Activated CD4-positive, alpha-beta T cell treated with anti-CD3 and anti-CD28 coated beads for 48 hours (primary cell): ENCODE measurements around the gene RPS6KL1.
A peak's percentile ranks its signal among the peaks of the same experiment; 100 is the strongest.
"Not testable (repeated sequence)": the region's sequence is repeated elsewhere in the genome, so short reads cannot be mapped to it uniquely, and the experiment has no call there.

Experiments
- DNase-seq: peaks from one replicate; pipeline ENCODE4 v3.0.0-alpha.2; 2020

Gene RPS6KL1

GRCh38 chr14:74934476-74935359 lies 11.7 kb upstream of the RPS6KL1 start:
- no peak for DNase-seq

DNA sequence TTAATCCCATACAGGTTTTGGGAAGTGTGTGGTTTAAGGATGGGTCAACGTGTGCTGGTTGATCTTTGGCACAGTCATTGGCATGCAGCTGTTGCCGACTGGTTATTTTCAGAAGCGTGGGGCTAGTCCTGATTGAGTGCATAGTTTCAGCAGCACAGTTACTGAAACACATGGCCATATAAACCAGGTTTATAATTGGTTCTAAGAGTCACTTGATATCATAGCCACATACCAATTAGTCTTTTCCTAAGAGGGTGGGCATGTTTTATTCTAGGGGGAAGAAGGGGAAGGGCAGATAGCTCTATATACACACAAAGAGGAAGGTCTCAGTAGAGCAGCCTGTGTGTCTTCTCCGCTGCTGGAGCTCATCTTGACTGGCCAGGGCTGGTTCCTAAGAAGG lies 11.0 kb upstream of the RPS6KL1 start:
- no peak for DNase-seq

GRCh38 chr14:74932936-74933335 lies 9.9 kb upstream of the RPS6KL1 start:
- not testable (repeated sequence) for DNase-seq

DNA sequence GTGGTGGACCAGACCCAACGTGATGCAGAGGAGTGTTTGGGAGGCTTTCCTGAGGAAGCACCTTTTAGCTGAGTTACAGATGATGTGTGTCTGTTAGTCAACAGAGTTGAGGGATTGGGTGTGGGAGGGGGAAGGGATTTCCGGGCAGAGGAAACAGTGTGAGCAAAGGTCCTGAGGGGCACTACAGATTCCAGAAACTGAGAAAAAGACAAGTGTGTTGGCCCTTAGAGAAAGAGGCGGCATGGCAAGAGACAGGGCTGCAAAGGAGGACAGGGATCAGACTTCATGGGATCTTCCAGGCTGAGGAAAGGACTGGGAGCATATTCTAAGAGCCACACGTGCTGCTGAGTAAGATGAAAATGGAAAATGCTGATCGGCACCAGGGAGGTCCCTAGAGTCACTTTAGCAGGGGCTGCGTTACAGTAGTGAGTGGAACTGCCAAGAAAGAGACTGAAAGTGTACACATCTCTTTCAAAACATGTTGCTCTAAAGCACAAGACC lies 9.4 kb upstream of the RPS6KL1 start:
- DNase-seq = no peak

- DNase-seq = not testable (repeated sequence)
Measured at GRCh38 chr14:74931744-74932143, 8.7 kb upstream of the RPS6KL1 start.

DNA sequence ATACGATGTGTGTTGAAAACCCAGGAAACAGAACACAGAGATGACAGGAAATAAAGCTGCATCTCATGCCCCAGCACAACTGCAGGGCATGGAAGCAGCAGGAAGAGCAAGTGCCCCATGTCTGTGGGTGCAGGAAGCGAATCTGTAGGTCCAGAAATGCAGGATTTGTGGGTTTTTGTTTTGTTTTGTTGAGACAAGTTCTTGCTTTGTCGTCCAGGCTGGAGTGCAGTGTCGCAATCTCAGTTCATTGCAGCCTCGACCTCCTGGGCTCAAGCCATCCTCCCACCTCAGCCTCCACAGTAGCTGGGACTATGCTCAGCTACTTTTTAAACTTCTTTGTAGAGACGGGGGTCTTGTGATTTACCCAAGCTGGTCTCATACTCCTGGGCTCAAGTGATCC lies 6.2 kb upstream of the RPS6KL1 start:
- DNase-seq = no peak

- DNase-seq = no peak
Measured at GRCh38 chr14:74927225-74927624, 4.2 kb upstream of the RPS6KL1 start.

GRCh38 chr14:74924061-74924460 lies 1.0 kb upstream of the RPS6KL1 start:
- no peak for DNase-seq

- DNase-seq = no peak
Measured at GRCh38 chr14:74921987-74922751, 891 bp downstream of the RPS6KL1 start.

DNA sequence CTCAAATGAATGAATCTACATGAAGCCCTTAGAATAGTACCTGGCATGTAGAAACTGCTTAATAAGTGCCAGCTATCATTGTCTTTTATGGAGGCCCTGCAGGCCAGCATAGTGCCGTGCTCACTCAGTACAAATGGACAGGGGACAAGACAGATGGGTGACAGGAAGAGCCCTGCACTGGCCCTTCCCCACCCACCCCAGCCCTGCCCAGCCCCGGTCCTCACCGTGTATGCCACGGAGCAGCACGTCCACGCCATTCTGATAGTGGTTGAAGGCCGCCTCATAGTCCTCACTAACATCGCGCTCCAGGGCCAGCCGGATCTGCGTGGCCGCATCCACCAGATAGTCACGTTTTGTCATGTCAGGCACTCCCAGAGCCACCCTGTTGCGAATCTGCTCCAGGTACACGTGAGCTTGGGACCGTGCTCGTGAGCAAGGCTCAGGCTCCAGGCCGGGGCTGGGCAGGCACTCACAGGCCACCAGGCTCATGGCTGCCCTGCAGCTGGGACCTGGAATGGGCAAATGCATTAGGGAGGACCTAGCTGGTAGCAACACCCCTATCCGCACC lies 1.9 kb downstream of the RPS6KL1 start:
- DNase-seq = no peak

DNA sequence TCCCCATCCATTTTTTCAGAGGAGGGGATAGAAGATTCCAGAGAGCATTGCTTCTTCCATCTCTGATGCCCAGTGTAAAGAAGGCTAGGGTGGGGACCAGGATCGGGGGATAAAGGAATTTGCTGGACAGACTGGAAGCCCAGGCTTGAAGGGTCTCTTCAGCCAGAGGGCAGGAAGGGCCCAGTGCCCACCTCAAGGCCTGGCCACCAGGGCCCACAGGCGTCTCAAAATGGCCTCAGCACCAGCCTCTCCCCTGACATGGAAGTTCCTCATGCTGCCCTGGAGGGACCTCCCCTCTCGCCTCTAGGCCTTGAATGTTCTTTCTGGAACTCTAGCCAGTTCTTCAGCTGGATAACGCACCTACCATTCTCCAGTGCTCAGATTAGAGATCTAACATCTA lies 2.8 kb downstream of the RPS6KL1 start:
- DNase-seq = no peak

DNA sequence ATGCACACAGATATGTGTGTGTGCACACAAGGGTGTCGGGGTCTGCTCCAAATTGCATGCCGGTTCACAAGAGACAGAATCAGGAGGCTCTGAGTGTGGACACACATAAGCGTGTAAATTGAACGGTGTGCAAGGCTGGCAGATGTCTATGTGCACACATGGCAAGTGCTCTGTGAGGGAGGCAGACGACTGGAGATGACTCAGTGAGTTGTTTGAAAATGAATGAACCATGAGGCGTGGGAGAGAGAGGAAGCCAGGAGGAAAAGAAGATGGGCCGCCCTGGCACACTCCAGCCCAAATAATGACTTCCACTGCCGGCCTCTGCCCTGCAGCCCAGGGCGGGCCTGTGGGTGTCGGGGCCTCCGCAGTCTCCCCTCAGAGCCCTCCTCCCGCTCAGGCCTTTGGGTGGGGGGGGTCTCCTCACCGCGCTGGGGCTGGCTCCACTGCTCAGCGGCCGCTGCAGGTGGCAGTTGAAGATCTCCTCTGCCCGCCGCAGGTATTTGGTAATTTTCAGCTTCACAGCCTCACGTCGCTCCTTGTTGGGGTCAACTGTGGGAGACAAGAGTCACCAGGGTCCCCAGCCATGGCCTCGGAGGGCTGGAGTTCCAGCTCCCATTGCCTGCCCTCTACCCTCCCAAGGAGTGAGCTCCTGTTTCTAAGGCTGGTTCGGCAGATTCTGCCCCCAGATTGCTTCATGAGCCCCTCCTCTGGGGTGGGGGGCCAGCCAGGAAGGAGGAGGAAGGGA lies 3.5 kb downstream of the RPS6KL1 start:
- no peak for DNase-seq

- DNase-seq = no peak
Measured at GRCh38 chr14:74918380-74918779, 4.7 kb downstream of the RPS6KL1 start.

- DNase-seq = no peak
Measured at GRCh38 chr14:74917646-74918081, 5.4 kb downstream of the RPS6KL1 start.

- DNase-seq = no peak
Measured at GRCh38 chr14:74917178-74917543, 5.9 kb downstream of the RPS6KL1 start.

DNA sequence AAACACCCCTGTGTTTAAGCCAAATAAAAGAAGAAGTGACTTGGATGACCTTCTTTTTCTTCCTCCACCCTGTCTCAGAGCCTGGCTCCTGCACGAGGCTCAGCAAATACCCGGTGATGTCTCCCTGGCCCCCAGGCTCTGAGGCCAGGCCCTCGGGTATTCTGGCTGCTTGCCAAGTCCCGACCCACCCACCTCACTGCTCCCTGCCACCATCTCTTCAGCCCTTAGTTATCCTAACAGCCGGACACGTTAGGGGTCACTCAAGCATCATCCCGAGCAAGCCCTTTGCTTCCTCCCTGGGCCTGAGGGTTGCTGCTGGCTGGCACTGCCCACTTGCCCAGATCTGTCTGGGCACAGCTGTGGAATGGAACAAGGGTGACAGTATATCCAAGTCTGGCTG lies 7.2 kb downstream of the RPS6KL1 start:
- DNase-seq = no peak

DNA sequence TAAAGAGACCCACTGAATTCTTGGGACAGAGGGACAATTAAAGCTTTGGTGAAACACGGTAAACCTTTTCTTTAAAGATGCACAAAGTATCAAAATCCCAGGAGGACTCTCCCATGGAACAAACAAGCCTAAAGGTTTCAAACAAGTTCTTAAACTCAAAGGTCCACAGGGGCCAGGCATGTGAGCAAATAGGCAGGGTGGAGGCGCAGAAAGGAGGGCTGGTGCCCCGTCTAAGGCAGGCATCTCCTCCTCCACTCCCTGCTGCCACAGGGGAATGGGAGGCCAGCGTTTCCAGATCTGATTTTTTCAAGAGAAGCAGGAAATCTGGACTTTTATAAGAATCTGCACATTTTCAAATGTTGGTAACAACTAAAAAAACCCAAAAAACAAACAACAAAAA lies 7.6 kb downstream of the RPS6KL1 start:
- DNase-seq = no peak

- peak; percentile 29 for DNase-seq
Measured at GRCh38 chr14:74913986-74914573, 9.0 kb downstream of the RPS6KL1 start.

DNA sequence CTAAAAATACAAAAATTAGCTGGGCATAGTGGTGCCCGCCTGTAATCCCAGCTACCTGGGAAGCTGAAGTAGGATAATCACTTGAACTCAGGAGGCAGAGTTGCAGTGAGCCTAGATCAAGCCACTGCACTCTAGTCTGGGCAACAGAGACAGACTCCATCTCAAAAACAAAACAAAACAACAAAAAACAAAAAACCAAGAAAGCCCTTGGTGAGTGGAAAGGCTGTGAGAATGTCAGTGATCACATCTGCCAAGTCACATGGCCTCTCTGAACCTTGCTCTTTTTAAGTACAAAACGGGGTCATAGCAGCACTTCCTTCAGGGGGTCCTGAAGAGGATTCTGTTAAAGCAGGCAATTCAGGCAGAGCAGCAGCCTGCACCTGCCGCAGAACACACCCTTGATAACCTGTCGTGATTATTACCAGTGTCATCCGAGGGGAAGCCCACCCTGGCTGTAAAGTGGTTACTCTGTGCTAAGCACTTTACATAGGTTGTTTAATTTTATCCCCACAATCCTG lies 9.6 kb downstream of the RPS6KL1 start:
- no peak for DNase-seq

GRCh38 chr14:74912801-74913200 lies 10.3 kb downstream of the RPS6KL1 start:
- DNase-seq = no peak

DNA sequence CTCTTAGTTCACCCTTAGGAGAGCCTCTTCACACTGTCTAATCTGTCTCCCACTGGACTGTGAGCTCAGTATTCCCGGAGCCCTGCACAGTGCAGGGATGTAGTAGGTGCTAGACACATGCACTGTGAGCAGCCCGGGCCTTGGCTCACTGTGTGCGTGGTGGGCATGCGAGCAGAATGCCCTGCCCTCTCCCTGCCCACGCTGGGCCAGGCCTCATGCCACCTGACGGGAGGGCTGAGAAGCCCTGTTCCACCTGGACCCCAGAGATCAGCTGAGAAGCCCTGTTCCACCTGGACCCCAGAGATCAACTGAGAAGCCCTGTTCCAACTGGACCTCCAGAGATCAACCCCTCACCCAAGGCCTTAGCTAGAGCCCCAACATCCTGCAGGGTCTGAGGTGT lies 10.9 kb downstream of the RPS6KL1 start:
- no peak for DNase-seq

DNA sequence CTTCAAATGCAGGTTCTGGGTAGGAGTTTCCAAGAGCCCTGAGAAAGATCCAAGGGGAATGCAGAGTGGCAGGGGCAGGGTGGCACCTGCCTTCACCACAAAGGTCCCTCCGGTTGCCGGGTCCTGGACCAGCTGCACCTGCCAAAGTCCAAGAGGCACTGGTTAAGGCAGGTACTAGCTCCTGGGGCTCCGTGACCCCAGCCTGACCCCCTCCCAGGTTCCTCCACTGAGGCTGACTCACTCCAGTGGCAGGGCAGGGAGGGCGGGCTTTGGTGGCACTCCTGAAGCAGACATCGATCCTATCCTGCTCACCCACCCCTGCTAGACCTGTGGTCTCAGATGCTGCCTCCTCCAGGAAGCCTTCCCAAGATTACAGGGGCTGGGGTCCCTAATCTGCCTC lies 11.4 kb downstream of the RPS6KL1 start:
- DNase-seq = no peak
